Esophagus squamous epithelium (tissue), 4 donors: ENCODE data around the gene NTN3.

Experiments
- POLR2A ChIP-seq, 4 donors: fragments of 450-650 bp; IDR thresholded peaks; one replicate each; pipeline ENCODE4 v1.6.1; 2017; ENCODE audit warnings: antibody characterized with exemption in 4 of 4, mild to moderate bottlenecking in 4 of 4, moderate library complexity in 3 of 4
- TF ChIP-seq, protein P1 (sequence below), 6 experiments: fragments of 450-650 bp in 4 of 6; fragments of 200-600 bp in 2 of 6; sonication (generic) in 2 of 6; IDR thresholded peaks; one replicate each; pipeline ENCODE4 v1.5.1; 2016 to 2019; ENCODE audit warnings: antibody characterized with exemption in 6 of 6, mild to moderate bottlenecking in 4 of 6, moderate library complexity in 4 of 6

DNA sequence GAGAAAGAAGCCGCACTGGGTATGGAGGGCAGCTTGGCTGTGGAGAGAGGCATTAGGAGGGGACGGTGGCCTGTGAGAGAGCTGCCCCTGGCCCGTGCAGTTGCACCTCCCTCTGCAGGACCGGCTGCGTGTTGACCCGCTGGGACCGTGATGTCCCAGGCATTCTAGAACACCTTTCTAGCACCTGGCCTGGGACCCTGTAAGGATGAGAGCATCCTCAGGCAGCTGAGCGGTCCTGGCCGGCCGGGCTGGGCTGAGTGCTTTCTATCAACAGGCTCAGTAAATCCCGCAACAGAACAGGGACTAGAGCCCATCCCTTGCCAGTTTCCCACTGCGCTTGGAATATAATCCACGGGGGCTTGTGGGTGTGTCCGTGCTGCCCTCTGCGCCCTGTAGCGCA is 18.5 kb downstream of the NTN3 start:
- TF ChIP-seq, protein P1, sequence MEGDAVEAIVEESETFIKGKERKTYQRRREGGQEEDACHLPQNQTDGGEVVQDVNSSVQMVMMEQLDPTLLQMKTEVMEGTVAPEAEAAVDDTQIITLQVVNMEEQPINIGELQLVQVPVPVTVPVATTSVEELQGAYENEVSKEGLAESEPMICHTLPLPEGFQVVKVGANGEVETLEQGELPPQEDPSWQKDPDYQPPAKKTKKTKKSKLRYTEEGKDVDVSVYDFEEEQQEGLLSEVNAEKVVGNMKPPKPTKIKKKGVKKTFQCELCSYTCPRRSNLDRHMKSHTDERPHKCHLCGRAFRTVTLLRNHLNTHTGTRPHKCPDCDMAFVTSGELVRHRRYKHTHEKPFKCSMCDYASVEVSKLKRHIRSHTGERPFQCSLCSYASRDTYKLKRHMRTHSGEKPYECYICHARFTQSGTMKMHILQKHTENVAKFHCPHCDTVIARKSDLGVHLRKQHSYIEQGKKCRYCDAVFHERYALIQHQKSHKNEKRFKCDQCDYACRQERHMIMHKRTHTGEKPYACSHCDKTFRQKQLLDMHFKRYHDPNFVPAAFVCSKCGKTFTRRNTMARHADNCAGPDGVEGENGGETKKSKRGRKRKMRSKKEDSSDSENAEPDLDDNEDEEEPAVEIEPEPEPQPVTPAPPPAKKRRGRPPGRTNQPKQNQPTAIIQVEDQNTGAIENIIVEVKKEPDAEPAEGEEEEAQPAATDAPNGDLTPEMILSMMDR (IDR thresholded peaks at IDR 0.05): no peak
- no peak for TF ChIP-seq POLR2A (IDR thresholded peaks at IDR 0.05)
